ENCODE data around the gene OPN4. TPM values are rescaled to one million over a fixed set of nuclear protein-coding genes. Genes with fewer than 3 reads are reported as not detected.

OPN4 gene
- polyA plus RNA-seq, 3 donors from 2014 or later = not detected

GRCh38 chr10:86651021-86651471, 3.3 kb upstream of the OPN4 start:
- Mint-ChIP-seq H3K4me1 (no peaks in the 10 kb centered on the region), H3K9me3 (no peaks in the 10 kb centered on the region)
- no peak for DNase-seq

GRCh38 chr10:86651631-86652331, 2.6 kb upstream of the OPN4 start:
- H3K27me3 Mint-ChIP-seq (ENCODE audit: low read depth in 3 of 3) = peaks cover 0 to 5% (median 0%) of the 10 kb centered on the region in 3 donors
- H3K36me3 Mint-ChIP-seq = no peaks in the 10 kb centered on the region

More at GRCh38 chr10:86651021-86651471, 3.3 kb upstream of the OPN4 start:
- Mint-ChIP-seq H3K27ac (no peak overlapping the region), H3K36me3 (no peaks in the 10 kb centered on the region), H3K4me3 (no peak overlapping the region), H3K27me3 (ENCODE audit: low read depth in 3 of 3) (peaks cover 0 to 4% (median 4%) of the 10 kb centered on the region in 3 donors)

DNA sequence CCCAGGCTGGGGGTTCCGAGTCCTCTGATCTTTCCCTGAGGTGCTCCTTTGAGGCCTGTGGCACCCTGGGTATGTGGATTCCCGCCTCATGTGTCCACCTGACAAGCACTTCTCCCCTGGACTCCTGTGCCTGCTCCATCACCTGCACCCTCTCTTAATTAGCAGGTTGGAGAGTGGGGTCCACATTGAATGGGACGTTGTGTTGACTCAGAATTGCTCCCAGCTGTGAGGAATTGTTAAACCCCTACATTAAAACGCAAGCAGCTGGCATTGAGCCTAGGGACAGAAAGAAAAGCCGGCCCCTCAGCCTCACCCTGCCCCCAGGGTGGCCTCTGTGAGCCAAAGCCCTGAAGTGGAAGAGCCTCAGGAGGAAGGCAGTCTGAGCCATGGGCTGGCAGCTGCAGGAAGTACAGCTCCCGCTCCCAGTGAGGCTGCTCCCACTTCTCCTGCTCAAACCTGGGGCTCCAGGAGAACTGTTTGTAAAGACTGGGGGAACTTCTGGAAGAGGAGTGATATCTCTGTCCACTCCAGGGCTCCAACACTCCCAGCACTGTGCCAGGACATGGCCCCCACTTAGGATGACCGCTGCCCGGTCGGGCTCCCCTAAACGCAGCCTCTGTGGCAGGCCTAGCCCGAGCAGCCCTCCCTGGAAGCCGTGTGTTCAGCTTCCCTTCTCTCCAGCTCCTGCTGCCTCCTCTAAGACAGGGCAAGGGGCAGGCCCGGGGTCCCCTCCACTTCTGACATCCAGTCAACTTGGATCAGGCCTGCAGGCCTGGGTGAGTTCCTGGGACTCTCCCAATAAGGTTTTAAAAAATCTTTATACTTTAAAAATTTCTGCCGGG, 1.8 kb upstream of the OPN4 start:
- H3K36me3 Mint-ChIP-seq = no peaks in the 10 kb centered on the region
- H3K9me3 Mint-ChIP-seq = no peaks in the 10 kb centered on the region
- DNase-seq = no peak
- H3K4me1 Mint-ChIP-seq = no peaks in the 10 kb centered on the region
- H3K27ac Mint-ChIP-seq = no peak overlapping the region
- H3K27me3 Mint-ChIP-seq (ENCODE audit: low read depth in 3 of 3) = peaks cover 0 to 5% (median 0%) of the 10 kb centered on the region in 3 donors
- H3K4me3 Mint-ChIP-seq = no peak overlapping the region

More at GRCh38 chr10:86651631-86652331, 2.6 kb upstream of the OPN4 start:
- Mint-ChIP-seq H3K4me3 (no peak overlapping the region), H3K4me1 (no peaks in the 10 kb centered on the region), H3K27ac (no peak overlapping the region), H3K9me3 (no peaks in the 10 kb centered on the region)
- DNase-seq = no peak

GRCh38 chr10:86653379-86653778, 968 bp upstream of the OPN4 start:
- no peaks in the 10 kb centered on the region for H3K36me3 Mint-ChIP-seq
- no peaks in the 10 kb centered on the region for H3K4me1 Mint-ChIP-seq

GRCh38 chr10:86653987-86654386, 360 bp upstream of the OPN4 start:
- Mint-ChIP-seq H3K27ac (no peak overlapping the region), H3K9me3 (no peaks in the 10 kb centered on the region), H3K27me3 (ENCODE audit: low read depth in 3 of 3) (peaks cover 0 to 5% (median 0%) of the 10 kb centered on the region in 3 donors), H3K4me3 (no peak overlapping the region), H3K36me3 (no peaks in the 10 kb centered on the region), H3K4me1 (no peaks in the 10 kb centered on the region)
- DNase-seq = no peak

More at GRCh38 chr10:86653379-86653778, 968 bp upstream of the OPN4 start:
- Mint-ChIP-seq H3K27ac (no peak overlapping the region), H3K27me3 (ENCODE audit: low read depth in 3 of 3) (peaks cover 0 to 5% (median 0%) of the 10 kb centered on the region in 3 donors), H3K4me3 (no peak overlapping the region), H3K9me3 (no peaks in the 10 kb centered on the region)
- no peak for DNase-seq

DNA sequence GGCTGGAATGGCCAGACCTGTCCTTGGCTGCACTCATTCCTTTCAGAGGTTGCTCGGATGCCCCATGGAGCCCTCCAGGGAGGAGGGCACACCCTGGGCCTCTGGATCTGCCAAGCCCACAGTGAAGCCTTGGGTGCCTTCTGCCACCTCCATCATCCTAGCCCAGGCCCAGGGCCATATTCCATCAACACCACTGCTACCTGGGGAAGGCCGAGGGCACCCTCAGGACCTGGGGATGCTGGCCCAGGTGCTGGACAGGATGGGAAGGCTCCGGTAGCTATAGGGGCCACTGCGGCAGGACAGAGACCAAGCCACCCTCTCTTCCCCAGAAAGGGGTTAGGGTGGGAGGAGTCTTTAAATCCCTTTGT, 810 bp downstream of the OPN4 start:
- H3K9me3 Mint-ChIP-seq = no peaks in the 10 kb centered on the region
- no peaks in the 10 kb centered on the region for H3K4me1 Mint-ChIP-seq
- no peak overlapping the region for H3K27ac Mint-ChIP-seq
- DNase-seq = no peak
- H3K36me3 Mint-ChIP-seq = no peaks in the 10 kb centered on the region
- no peak overlapping the region for H3K4me3 Mint-ChIP-seq
- peaks cover 0 to 5% (median 0%) of the 10 kb centered on the region in 3 donors for H3K27me3 Mint-ChIP-seq (ENCODE audit: low read depth in 3 of 3)

- no peaks in the 10 kb centered on the region for H3K9me3 Mint-ChIP-seq
- H3K4me1 Mint-ChIP-seq = no peaks in the 10 kb centered on the region
- H3K36me3 Mint-ChIP-seq = no peaks in the 10 kb centered on the region
- no peak overlapping the region for H3K4me3 Mint-ChIP-seq
- peaks cover 0 to 5% (median 0%) of the 10 kb centered on the region in 3 donors for H3K27me3 Mint-ChIP-seq (ENCODE audit: low read depth in 3 of 3)
- DNase-seq = no peak
- H3K27ac Mint-ChIP-seq = no peak overlapping the region
Observed at GRCh38 chr10:86655596-86655995, 1.2 kb downstream of the OPN4 start.

- Mint-ChIP-seq H3K27ac (no peak overlapping the region), H3K36me3 (no peaks in the 10 kb centered on the region), H3K27me3 (ENCODE audit: low read depth in 3 of 3) (peaks cover 0 to 2% (median 0%) of the 10 kb centered on the region in 3 donors), H3K9me3 (no peaks in the 10 kb centered on the region), H3K4me3 (peak overlapping the region in 1 of 5 donors; percentile 28), H3K4me1 (no peaks in the 10 kb centered on the region)
- no peak for DNase-seq
Observed at GRCh38 chr10:86657011-86657395, 2.7 kb downstream of the OPN4 start.

GRCh38 chr10:86657396-86658011, 3.2 kb downstream of the OPN4 start:
- DNase-seq = no peak
- Mint-ChIP-seq H3K4me3 (peak overlapping the region in 1 of 5 donors; percentile 28), H3K36me3 (no peaks in the 10 kb centered on the region), H3K4me1 (no peaks in the 10 kb centered on the region), H3K27me3 (ENCODE audit: low read depth in 3 of 3) (peaks cover 0 to 2% (median 0%) of the 10 kb centered on the region in 3 donors), H3K9me3 (no peaks in the 10 kb centered on the region), H3K27ac (no peak overlapping the region)

DNA sequence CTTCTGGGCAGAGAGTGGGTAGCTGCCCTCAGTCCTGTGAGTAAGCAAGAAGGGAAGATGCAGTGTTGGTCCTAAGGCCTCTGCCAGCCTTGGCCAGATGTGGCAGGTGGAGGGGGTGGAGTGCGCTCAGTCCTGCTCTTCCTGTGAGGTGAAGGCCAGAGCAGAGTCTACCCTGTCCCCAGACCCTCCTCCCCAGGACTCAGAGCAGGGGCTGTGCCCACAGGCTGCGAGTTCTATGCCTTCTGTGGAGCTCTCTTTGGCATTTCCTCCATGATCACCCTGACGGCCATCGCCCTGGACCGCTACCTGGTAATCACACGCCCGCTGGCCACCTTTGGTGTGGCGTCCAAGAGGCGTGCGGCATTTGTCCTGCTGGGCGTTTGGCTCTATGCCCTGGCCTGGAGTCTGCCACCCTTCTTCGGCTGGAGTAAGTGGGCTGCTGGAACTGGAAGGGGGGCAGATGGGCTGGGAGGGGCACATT, 4.0 kb downstream of the OPN4 start:
- no peaks in the 10 kb centered on the region for H3K36me3 Mint-ChIP-seq
- no peak overlapping the region for H3K4me3 Mint-ChIP-seq
- no peaks in the 10 kb centered on the region for H3K4me1 Mint-ChIP-seq
- DNase-seq = no peak
- no peak overlapping the region for H3K27ac Mint-ChIP-seq
- no peaks in the 10 kb centered on the region for H3K9me3 Mint-ChIP-seq
- peaks cover 0 to 2% (median 0%) of the 10 kb centered on the region in 3 donors for H3K27me3 Mint-ChIP-seq (ENCODE audit: low read depth in 3 of 3)

GRCh38 chr10:86658751-86659150, 4.4 kb downstream of the OPN4 start:
- peaks cover 0 to 2% (median 0%) of the 10 kb centered on the region in 3 donors for H3K27me3 Mint-ChIP-seq (ENCODE audit: low read depth in 3 of 3)
- H3K27ac Mint-ChIP-seq = no peak overlapping the region
- no peaks in the 10 kb centered on the region for H3K36me3 Mint-ChIP-seq
- H3K4me1 Mint-ChIP-seq = no peaks in the 10 kb centered on the region
- H3K9me3 Mint-ChIP-seq = no peaks in the 10 kb centered on the region
- no peak for DNase-seq
- H3K4me3 Mint-ChIP-seq = no peak overlapping the region

- no peak for DNase-seq
- Mint-ChIP-seq H3K4me1 (no peaks in the 10 kb centered on the region), H3K9me3 (no peaks in the 10 kb centered on the region), H3K27me3 (ENCODE audit: low read depth in 3 of 3) (peaks cover 0 to 2% (median 1%) of the 10 kb centered on the region in 3 donors), H3K27ac (no peak overlapping the region), H3K36me3 (no peaks in the 10 kb centered on the region), H3K4me3 (no peak overlapping the region)
Observed at GRCh38 chr10:86659161-86659691, 4.9 kb downstream of the OPN4 start.

DNA sequence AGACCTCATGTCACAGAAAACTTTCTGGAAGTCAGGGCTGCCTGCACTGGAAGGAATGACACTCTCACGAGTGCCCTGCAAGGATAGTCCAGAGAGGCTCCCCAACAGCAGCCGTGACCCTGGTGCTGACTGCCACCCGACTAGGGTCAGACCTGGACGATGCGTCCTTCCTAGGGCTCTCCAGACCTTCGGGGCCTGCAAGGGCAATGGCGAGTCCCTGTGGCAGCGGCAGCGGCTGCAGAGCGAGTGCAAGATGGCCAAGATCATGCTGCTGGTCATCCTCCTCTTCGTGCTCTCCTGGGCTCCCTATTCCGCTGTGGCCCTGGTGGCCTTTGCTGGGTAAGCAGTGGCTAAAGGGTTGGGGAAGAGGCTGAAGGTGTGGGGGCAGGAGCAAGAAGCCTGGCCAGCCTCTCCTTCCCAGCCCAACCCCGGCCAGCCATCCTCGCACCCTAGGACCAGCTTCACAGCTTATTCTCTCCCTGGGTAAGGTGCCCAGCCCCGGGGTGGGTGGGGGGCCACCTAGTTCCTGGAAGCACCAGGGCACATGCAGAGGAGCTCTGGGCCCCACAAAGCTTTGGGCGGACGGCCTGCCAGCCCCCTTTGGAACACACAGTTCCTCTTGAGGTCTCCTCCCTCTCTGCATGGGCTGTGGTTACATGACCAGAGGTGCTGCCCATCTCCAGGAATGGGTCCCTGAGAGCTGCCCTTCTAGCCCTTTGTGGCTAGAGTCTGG, 5.5 kb downstream of the OPN4 start:
- no peak for DNase-seq
- H3K4me1 Mint-ChIP-seq = no peaks in the 10 kb centered on the region
- no peak overlapping the region for H3K27ac Mint-ChIP-seq
- H3K9me3 Mint-ChIP-seq = no peaks in the 10 kb centered on the region
- H3K36me3 Mint-ChIP-seq = no peaks in the 10 kb centered on the region
- no peak overlapping the region for H3K4me3 Mint-ChIP-seq
- peaks cover 0 to 2% (median 1%) of the 10 kb centered on the region in 3 donors for H3K27me3 Mint-ChIP-seq (ENCODE audit: low read depth in 3 of 3)
